ENCODE measurements around the gene TMEM145.
"Not testable (repeated sequence)": the region's sequence is repeated elsewhere in the genome, so short reads cannot be mapped to it uniquely, and the experiment has no call there.

TMEM145 gene

GRCh38 chr19:42325896-42326771 lies 13.0 kb downstream of the TMEM145 start:
- DNase-seq (ENCODE audit: low spot score): peak; percentile 74
- in situ Hi-C loops (cut with MboI; ENCODE audit: low sequenced_read_pairs, unreplicated experiment): no loop called here

GRCh38 chr19:42326969-42327368 lies 13.9 kb downstream of the TMEM145 start:
- TF ChIP-seq, protein P1, sequence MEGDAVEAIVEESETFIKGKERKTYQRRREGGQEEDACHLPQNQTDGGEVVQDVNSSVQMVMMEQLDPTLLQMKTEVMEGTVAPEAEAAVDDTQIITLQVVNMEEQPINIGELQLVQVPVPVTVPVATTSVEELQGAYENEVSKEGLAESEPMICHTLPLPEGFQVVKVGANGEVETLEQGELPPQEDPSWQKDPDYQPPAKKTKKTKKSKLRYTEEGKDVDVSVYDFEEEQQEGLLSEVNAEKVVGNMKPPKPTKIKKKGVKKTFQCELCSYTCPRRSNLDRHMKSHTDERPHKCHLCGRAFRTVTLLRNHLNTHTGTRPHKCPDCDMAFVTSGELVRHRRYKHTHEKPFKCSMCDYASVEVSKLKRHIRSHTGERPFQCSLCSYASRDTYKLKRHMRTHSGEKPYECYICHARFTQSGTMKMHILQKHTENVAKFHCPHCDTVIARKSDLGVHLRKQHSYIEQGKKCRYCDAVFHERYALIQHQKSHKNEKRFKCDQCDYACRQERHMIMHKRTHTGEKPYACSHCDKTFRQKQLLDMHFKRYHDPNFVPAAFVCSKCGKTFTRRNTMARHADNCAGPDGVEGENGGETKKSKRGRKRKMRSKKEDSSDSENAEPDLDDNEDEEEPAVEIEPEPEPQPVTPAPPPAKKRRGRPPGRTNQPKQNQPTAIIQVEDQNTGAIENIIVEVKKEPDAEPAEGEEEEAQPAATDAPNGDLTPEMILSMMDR (IDR thresholded peaks at IDR 0.05; ENCODE audit: borderline replicate concordance, control extremely low read depth, extremely low read depth, insufficient read depth, missing control alignments): no peak
- in situ Hi-C loops (cut with MboI; ENCODE audit: low sequenced_read_pairs, unreplicated experiment): no loop called here

More at GRCh38 chr19:42325896-42326771, 13.0 kb downstream of the TMEM145 start:
- TF ChIP-seq, protein P1 (IDR thresholded peaks at IDR 0.05; ENCODE audit: borderline replicate concordance, control extremely low read depth, extremely low read depth, insufficient read depth, missing control alignments): no peak

GRCh38 chr19:42327381-42327780 lies 14.3 kb downstream of the TMEM145 start:
- in situ Hi-C loops (cut with MboI; ENCODE audit: low sequenced_read_pairs, unreplicated experiment): no loop called here
- no peak for DNase-seq (ENCODE audit: low spot score)
- TF ChIP-seq, protein P1 (IDR thresholded peaks at IDR 0.05; ENCODE audit: borderline replicate concordance, control extremely low read depth, extremely low read depth, insufficient read depth, missing control alignments): no peak

More at GRCh38 chr19:42326969-42327368, 13.9 kb downstream of the TMEM145 start:
- no peak for DNase-seq (ENCODE audit: low spot score)

DNA sequence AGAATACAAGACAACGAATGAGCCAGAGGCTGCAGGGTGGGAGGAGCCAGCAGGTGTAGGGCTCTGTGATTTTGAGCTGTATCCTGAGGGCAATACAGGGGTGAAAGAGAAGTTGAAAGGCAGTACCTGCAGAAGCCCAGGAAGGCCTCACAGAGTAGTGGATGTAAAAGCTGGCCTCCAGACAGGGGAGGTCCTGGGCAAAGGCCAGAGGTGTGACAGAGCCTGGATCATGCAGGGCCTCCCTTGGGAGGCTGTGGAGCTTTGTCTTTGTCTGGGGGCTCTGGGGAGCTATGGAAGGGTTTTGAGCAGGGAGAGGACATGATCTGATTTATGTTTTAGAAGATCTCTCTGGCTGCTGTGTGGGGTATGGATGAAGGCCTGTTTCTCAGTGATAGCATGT lies 15.0 kb downstream of the TMEM145 start:
- no peak for DNase-seq (ENCODE audit: low spot score)
- in situ Hi-C loops (cut with MboI; ENCODE audit: low sequenced_read_pairs, unreplicated experiment): no loop called here
- TF ChIP-seq, protein P1 (IDR thresholded peaks at IDR 0.05; ENCODE audit: borderline replicate concordance, control extremely low read depth, extremely low read depth, insufficient read depth, missing control alignments): no peak

DNA sequence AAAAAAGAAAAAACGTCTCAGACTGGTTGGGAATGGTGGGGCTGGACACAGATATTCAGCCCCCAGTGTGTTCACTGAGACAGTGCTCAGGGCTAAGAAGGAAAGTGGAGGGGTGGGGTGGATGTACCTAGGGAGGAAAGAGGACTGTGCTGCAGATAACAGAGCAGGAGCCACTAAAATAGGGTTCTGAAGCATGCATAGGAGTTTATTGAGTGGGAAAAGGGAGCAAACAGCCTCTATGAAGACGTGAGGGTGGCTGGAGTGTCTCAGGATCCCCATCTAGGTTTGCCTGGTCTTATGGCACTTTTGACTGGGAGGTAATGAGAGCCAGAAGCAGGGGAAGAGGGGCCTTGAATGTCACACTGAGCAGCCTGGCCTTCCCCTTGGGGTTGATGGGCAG lies 15.7 kb downstream of the TMEM145 start:
- in situ Hi-C loops (cut with MboI; ENCODE audit: low sequenced_read_pairs, unreplicated experiment): no loop called here
- TF ChIP-seq, protein P1 (IDR thresholded peaks at IDR 0.05; ENCODE audit: borderline replicate concordance, control extremely low read depth, extremely low read depth, insufficient read depth, missing control alignments): no peak
- DNase-seq (ENCODE audit: low spot score): no peak

- in situ Hi-C loops (cut with MboI; ENCODE audit: low sequenced_read_pairs, unreplicated experiment): no loop called here
- TF ChIP-seq, protein P1 (IDR thresholded peaks at IDR 0.05; ENCODE audit: borderline replicate concordance, control extremely low read depth, extremely low read depth, insufficient read depth, missing control alignments): no peak
- no peak for DNase-seq (ENCODE audit: low spot score)
Measured at GRCh38 chr19:42330241-42330711, 17.2 kb downstream of the TMEM145 start.

GRCh38 chr19:42331333-42331732 lies 18.2 kb downstream of the TMEM145 start:
- in situ Hi-C loops (cut with MboI; ENCODE audit: low sequenced_read_pairs, unreplicated experiment); DNase-seq (ENCODE audit: low spot score): not testable (repeated sequence)
